ENCODE data around the gene ZNF813.
A peak's percentile ranks its signal among the peaks of the same experiment; 100 is the strongest.

ZNF813 gene

GRCh38 chr19:53518716-53519115, 51.2 kb downstream of the ZNF813 start:
- no peak for DNase-seq (ENCODE audit: insufficient read length, low spot score)

DNA sequence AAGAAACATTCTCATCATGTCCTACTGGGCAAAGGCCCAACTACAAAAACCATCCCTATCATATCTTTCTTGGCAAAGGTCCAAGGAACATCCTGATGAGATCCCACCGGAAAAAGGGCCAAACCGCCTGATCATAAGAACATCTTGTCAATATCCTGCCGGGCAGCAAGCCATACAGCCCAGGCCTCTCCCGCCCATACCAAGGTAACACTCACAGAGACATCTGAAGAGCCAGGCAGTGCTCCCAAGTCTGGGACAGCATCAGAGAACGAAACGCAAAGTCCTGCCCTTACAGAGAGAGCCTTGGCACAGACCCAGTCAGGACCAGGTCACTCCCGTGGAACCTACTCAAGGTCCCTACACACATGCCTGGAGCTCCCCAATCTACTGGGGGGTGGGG, 51.9 kb downstream of the ZNF813 start:
- FAIRE-seq: no peak
- DNase-seq (ENCODE audit: insufficient read length, low spot score): no peak

More at GRCh38 chr19:53518716-53519115, 51.2 kb downstream of the ZNF813 start:
- FAIRE-seq: no peak

GRCh38 chr19:53520163-53520546, 52.6 kb downstream of the ZNF813 start:
- FAIRE-seq: no peak
- DNase-seq (ENCODE audit: insufficient read length, low spot score): no peak

- DNase-seq (ENCODE audit: insufficient read length, low spot score) (peak; percentile 77), FAIRE-seq (peak; percentile 97)
These were observed 53.2 kb downstream of the ZNF813 start for GRCh38 chr19:53520547-53521372.

DNA sequence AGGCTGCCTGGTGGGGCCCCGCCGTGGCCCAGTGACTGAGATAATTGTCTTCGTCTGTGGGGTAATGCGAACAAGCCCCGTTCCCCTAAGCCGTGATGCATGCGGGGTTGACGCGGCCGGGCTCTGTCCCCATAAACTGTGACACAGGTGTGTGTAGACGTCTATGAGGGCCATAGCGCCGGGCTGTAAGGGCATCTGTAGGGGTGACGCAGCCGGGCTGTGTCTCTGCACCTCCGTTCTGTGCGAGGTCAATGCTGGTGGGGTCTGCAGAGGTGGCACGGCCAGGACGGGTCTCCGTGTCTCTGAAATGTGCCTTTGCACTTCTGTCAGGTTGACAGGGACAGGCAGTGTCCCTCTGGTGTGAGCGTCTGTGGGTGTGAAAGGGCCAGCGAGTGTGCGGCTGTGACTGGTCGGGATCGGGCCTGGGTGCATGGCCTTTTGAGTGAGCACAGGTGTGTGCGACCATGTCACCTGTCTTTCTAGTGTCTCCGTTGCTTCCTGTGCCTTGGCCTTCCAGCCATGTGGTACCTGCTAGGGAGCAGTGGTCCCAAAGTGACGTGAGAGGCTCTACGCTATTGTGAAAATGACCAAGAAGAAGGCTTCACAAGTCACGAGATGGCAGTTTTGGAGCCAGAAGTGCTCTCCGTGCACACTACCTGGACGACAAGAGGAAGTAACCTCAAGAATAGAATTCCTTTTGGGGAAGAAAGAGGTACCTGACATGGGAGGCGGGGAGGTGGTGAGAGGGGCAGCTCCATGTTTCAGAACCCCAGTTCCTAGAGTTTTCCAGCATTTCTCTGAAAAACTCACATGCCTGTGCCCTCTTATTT, 54.1 kb downstream of the ZNF813 start:
- no peak for FAIRE-seq

DNA sequence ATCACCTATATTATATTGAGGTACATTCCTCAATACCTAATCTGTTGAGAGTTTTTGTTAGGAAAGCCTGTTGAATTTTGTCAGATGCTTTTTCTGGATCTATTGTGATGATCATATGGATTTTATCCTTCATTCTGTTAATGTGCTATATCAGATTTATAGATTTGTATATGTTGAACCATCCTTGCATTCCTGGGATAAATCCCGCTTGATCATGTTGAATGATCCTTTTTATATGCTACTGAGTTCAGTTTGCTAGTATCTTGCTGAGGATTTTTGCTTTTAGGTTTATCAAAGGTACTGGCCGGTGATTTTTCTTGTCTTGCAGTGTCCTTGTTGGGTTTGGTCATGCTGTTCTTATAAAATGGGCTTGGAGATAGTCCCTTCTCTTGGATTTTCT, 58.4 kb downstream of the ZNF813 start:
- FAIRE-seq: no peak
- DNase-seq (ENCODE audit: insufficient read length, low spot score): no peak

More for the DNA sequence above, 54.1 kb downstream of the ZNF813 start:
- no peak for DNase-seq (ENCODE audit: insufficient read length, low spot score)

- DNase-seq (ENCODE audit: insufficient read length, low spot score) (no peak), FAIRE-seq (no peak)
These were observed 63.1 kb downstream of the ZNF813 start for GRCh38 chr19:53530622-53531021.

DNA sequence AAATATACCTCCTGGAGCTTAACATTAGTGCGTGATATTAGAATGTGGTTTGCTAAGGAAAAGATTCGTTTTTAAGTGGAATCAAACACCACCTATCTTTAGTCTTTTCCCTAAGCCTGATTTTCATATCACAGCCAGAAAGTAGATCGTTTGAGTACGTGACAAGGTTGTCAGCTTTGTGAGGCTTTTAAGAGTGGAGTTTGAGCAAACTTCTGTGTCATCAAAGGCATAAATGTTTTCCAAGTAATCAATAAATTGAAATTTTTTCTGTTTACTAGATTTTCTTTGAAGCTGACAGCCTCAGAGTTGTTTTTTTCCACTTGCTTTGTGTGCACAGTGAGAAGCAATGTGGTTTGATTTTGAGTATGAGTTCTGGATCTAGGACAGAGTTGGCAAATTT, 63.9 kb downstream of the ZNF813 start:
- FAIRE-seq (no peak), DNase-seq (ENCODE audit: insufficient read length, low spot score) (no peak)

GRCh38 chr19:53532362-53532761, 64.8 kb downstream of the ZNF813 start:
- DNase-seq (ENCODE audit: insufficient read length, low spot score) (no peak), FAIRE-seq (no peak)

DNA sequence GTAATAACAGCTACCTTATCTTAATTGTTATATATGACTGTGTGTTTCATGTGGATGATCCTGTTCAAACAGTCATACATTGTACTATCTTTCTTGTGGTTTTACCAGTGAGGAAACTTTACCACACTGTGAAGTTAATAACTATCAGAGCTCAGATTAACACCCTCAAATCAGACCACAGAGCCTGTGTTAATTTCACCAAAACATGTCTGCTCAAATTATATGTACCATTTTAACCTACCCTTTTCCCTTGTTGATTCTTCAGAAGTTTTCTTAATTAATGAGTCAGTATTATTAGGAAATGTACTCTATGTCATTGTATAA, 68.7 kb downstream of the ZNF813 start:
- DNase-seq (ENCODE audit: insufficient read length, low spot score): no peak
- FAIRE-seq: no peak

GRCh38 chr19:53537121-53537520, 69.6 kb downstream of the ZNF813 start:
- FAIRE-seq (no peak), DNase-seq (ENCODE audit: insufficient read length, low spot score) (no peak)

DNA sequence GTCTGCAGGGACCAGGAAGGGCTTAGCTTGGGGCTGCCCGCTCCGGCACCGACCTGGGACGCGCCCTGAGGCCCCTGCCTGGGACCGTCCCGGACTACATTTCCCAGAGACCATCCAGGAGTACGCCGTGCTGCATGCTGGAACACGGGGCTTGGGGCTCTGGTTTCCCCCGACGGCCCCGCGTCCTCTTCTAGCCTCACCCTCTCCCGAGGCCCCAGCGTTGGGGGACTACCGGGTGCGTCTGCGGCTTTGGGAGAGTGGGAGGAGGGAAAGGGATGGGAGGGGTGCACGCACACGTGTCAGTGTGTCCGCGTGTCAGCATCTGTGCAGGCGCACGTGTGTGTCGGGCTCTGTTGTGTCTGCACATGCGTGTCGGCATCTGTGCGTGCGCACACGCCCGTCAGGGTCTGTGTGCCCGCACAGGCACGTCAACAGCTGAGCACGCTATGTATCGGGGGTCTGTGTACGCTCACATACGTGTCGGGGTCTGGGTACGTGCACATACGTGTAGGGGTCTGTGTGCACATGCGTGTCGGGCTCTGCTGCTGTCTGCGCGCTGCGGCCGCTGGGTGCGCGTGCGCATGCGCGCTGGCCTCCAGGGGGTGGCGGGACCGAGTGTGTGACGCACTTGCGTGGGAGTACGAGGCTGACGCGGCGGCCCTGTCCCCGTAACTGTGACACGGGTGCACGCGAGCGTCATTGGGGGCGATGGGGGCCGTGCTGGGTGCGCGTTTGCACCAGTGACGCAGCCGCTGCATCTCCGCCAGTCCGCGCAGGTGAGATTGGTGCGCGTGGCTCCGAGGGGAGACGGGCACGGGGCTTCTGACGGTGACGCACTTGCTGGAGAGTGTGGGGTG, 70.2 kb downstream of the ZNF813 start, which contains the start of gene ZNF331:
Gene ZNF331, plus strand, starts transcription at position 625 of the 857 bp plus-strand sequence. CDS start 31,232 bp downstream, outside the sequence.
- DNase-seq (ENCODE audit: insufficient read length, low spot score) (peak; percentile 34), FAIRE-seq (no peak)

DNA sequence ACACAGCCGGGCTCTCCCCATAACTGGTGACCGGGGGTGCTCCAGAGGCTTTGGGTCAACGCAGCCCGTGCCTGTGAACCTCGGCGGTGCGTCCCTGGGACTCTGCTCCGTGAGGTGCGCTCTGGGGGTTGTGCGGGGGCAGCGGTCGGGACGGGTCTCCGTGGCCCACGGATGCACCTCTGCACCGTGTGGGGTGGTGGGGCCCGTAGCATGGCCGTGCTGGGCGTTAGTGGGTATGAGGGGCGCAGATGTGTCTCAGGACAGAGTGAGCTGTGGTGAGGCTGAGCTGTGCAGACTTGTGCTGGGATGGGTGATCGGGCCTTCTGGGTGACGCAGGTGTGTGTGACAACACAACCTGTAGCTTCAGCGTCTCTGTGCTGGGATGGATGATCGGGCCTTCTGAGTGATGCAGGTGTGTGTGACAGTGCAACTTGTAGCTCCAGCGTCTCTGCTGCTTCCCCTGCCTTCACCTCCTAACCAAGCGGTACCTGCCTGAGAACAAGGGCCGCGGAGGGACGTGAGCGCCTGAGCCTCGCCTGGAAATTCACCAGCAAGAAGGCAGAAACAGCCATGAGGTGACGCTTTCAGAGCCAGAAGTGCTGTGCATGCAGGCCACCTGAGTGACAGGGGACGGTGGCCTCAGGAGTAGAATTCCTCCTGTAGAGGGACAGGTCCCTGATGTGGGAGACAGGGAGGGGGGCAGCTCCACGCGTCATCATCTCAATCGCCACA, 71.0 kb downstream of the ZNF813 start:
- FAIRE-seq: no peak

DNA sequence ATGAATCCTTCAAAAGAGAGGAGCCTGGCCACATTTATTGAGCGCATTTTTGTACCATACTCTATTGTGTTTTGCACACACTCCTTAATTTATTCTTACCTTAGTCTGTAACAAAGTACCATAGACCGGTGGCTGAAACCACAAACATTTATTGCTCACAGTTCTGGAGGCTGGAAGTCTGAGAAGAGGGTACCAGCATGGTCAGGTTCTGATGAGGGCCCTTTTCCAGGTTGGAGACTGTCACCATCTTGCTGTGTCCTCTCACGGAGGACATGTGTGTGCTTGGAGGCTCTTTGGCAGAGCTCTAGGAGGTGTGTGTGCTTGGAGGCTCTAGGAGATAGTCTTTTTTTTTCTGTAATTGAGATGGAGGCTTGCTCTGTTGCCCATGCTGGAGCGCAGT, 72.6 kb downstream of the ZNF813 start:
- FAIRE-seq: no peak

More for the DNA sequence above, 71.0 kb downstream of the ZNF813 start:
- no peak for DNase-seq (ENCODE audit: insufficient read length, low spot score)

DNA sequence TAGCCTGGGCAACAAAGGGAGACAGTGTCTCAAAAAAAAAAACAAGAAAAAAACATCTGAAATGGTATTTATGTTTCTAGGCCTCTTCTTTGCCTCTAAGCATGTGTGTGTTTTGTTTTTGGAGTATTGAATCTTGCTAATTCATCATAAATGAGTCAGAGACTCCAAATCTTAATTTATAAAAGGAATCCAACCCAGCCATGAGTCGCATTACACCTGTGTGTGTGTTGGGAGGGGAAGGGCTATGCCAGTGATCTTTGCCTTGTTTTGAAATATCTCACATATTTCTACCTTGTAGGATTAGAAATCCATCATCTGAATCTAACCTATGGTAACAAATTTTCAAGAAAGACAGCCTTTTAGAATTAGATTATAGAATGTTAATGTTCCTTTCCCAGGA, 74.4 kb downstream of the ZNF813 start:
- FAIRE-seq (no peak), DNase-seq (ENCODE audit: insufficient read length, low spot score) (no peak)

More for the DNA sequence above, 72.6 kb downstream of the ZNF813 start:
- no peak for DNase-seq (ENCODE audit: insufficient read length, low spot score)

- DNase-seq (ENCODE audit: insufficient read length, low spot score) (no peak), FAIRE-seq (no peak)
These were observed 77.9 kb downstream of the ZNF813 start for GRCh38 chr19:53545271-53546065.
